Mesenchymal stem cell (in vitro differentiated cells and primary cell): ENCODE results near the gene ZNF688.
"Not testable (repeated sequence)": the region's sequence is repeated elsewhere in the genome, so short reads cannot be mapped to it uniquely, and the experiment has no call there.

Source experiments
- DNase-seq: peaks from one replicate; pipeline ENCODE4 v3.0.0-alpha.2; 2013
- H2AFZ ChIP-seq: one replicate; pipeline ENCODE4 v1.6.1; 2013; ENCODE audit warnings: low read depth, mild to moderate bottlenecking, control low read depth, inconsistent platforms, low read length, moderate library complexity
- H2AK5ac ChIP-seq: 2 replicates; pipeline ENCODE4 v1.6.1; 2013; ENCODE audit warnings: low read length, moderate library complexity, mild to moderate bottlenecking, inconsistent platforms; ENCODE audit not compliant: severe bottlenecking
- H2BK120ac ChIP-seq: one replicate; pipeline ENCODE4 v1.6.1; 2013; ENCODE audit warnings: low read depth, mild to moderate bottlenecking, inconsistent platforms, low read length, moderate library complexity
- H2BK12ac ChIP-seq, 2 experiments: one replicate each; pipeline ENCODE4 v1.6.1; 2013; ENCODE audit warnings: inconsistent platforms in 2 of 2, low read length in 2 of 2, mild to moderate bottlenecking in 2 of 2, moderate library complexity in 2 of 2, control low read depth in 1 of 2
- H2BK15ac ChIP-seq: one replicate; pipeline ENCODE4 v1.6.1; 2013; ENCODE audit warnings: mild to moderate bottlenecking, low read depth, inconsistent platforms; ENCODE audit not compliant: poor library complexity, severe bottlenecking
- H2BK5ac ChIP-seq: 2 replicates; pipeline ENCODE4 v1.6.1; 2013; ENCODE audit warnings: low read depth, mild to moderate bottlenecking, low read length, control low read depth, inconsistent platforms; ENCODE audit not compliant: poor library complexity, severe bottlenecking
- H3K14ac ChIP-seq, 2 experiments: one replicate each; pipeline ENCODE4 v1.6.1; 2013; ENCODE audit warnings: inconsistent platforms in 2 of 2, low read length in 2 of 2, control low read depth in 1 of 2, mild to moderate bottlenecking in 1 of 2, moderate library complexity in 1 of 2
- H3K18ac ChIP-seq, 2 experiments: one replicate each; pipeline ENCODE4 v1.6.1; 2013; ENCODE audit warnings: inconsistent platforms in 2 of 2, low read length in 2 of 2, control low read depth in 1 of 2, low read depth in 1 of 2, mild to moderate bottlenecking in 1 of 2
- H3K23ac ChIP-seq, 2 experiments: one replicate each; pipeline ENCODE4 v1.6.1; 2013; ENCODE audit warnings: inconsistent platforms in 2 of 2, low read length in 2 of 2, mild to moderate bottlenecking in 2 of 2, moderate library complexity in 2 of 2, control low read depth in 1 of 2
- H3K27ac ChIP-seq: 2 replicates; pipeline ENCODE4 v1.5.1; 2013; ENCODE audit warnings: mild to moderate bottlenecking, moderate library complexity, low read length, control low read depth, inconsistent platforms; ENCODE audit not compliant: poor library complexity, severe bottlenecking
- H3K27me3 ChIP-seq, 2 experiments: 2 replicates each; pipeline versions ENCODE4 v1.6.1 to v1.7.0; 2013; ENCODE audit warnings: low read length in 2 of 2, mild to moderate bottlenecking in 2 of 2, moderate library complexity in 2 of 2, control low read depth in 1 of 2, inconsistent platforms in 1 of 2; ENCODE audit not compliant: control insufficient read depth in 1 of 2, insufficient read depth in 1 of 2
- H3K36me3 ChIP-seq, 2 experiments: 2 replicates each; pipeline versions ENCODE4 v1.6.1 to v1.7.0; 2013; ENCODE audit warnings: low read length in 2 of 2, control low read depth in 1 of 2, inconsistent platforms in 1 of 2, low read depth in 1 of 2, mild to moderate bottlenecking in 1 of 2; ENCODE audit not compliant: insufficient read depth in 2 of 2, control insufficient read depth in 1 of 2
- H3K4ac ChIP-seq, 2 experiments: one replicate each; pipeline ENCODE4 v1.6.1; 2013; ENCODE audit warnings: inconsistent platforms in 2 of 2, low read length in 2 of 2, mild to moderate bottlenecking in 2 of 2, moderate library complexity in 2 of 2, control low read depth in 1 of 2, low read depth in 1 of 2
- H3K4me1 ChIP-seq: 2 replicates; pipeline ENCODE4 v1.6.1; 2013; ENCODE audit warnings: low read depth, low read length, control low read depth; ENCODE audit not compliant: control insufficient read depth, insufficient read depth
- H3K4me2 ChIP-seq: 2 replicates; pipeline ENCODE4 v1.6.1; 2013; ENCODE audit warnings: low read length, mild to moderate bottlenecking, inconsistent platforms; ENCODE audit not compliant: poor library complexity, severe bottlenecking
- H3K4me3 ChIP-seq, 2 experiments: 2 replicates each; pipeline versions ENCODE4 v1.5.1 to v1.7.0; 2013; ENCODE audit warnings: low read length in 2 of 2, mild to moderate bottlenecking in 2 of 2, control low read depth in 1 of 2, low read depth in 1 of 2; ENCODE audit not compliant: insufficient read depth in 1 of 2
- H3K79me1 ChIP-seq: replicated peaks from 2 replicates; pipeline ENCODE4 v1.6.1; 2013; ENCODE audit warnings: mild to moderate bottlenecking, control low read depth, low read length, inconsistent platforms; ENCODE audit not compliant: poor library complexity, severe bottlenecking
- H3K9ac ChIP-seq: 2 replicates; pipeline ENCODE4 v1.7.0; 2013; ENCODE audit warnings: mild to moderate bottlenecking, low read length, moderate library complexity
- H3K9me3 ChIP-seq: 2 replicates; pipeline ENCODE4 v1.7.0; 2013; ENCODE audit warnings: mild to moderate bottlenecking, low read length; ENCODE audit not compliant: control insufficient read depth
- H4K8ac ChIP-seq: one replicate; pipeline ENCODE4 v1.6.1; 2013; ENCODE audit warnings: inconsistent platforms, mild to moderate bottlenecking, low read length, moderate library complexity
- H4K91ac ChIP-seq: one replicate; pipeline ENCODE4 v1.6.1; 2013; ENCODE audit warnings: mild to moderate bottlenecking, low read length, inconsistent platforms
- WGBS: methylation state at CpG from one replicate; pipeline ENCODE4 v1.1.7; 2013; ENCODE audit warnings: mixed read lengths; 5-methylcytosine and 5-hydroxymethylcytosine counted together

Gene ZNF688

DNA sequence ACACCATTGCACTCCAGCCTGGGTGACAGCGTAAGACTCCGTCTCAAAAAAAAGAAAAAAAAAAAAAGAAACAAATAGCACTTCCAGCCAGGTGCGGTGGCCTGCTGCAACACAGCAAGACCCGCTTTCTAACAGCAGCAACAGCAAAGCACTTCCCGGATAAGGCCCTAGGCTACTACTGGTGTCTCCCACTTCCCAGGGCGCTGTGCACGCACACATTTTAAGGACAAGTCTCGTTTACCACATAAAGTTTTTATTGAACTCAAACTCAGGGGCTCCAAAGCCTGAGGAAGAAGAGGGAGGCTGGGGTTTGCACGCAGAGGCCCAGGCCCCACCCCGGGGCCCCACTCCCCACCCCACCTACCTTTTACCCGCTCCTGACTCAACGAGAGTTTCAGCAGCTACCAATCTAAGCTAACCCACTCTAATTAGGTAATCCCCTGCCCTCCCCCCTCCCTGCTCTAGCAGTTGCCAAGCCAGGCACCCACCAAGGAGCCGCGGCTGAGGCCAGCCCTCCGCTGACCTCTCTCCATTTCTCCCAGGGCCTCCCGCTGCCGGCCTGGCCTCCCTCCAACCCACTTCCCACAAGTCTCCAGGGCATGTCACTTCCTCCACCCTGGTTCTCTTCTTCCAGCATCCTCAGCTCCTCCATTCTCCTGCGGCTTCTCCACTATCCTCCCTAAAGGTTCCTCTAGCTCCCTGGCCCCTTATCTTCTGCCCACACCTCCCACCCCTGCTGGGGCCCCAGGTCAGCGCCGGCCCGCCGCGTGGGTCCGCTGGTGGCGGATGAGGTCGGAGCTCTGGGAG lies 47.5 kb downstream of the ZNF688 start:
- 94% methylated on average over 25 of the region's 26 CpGs for WGBS
- H3K4me2 ChIP-seq = no peak overlapping the region
- H2AFZ ChIP-seq = no peak overlapping the region
- no peak overlapping the region for H2BK120ac ChIP-seq
- no peak overlapping the region for H3K23ac ChIP-seq
- H3K27me3 ChIP-seq = peaks cover 0 to 9% of the 10 kb centered on the region in 2 experiments
- no peak overlapping the region for H2AK5ac ChIP-seq
- H3K27ac ChIP-seq = no peak overlapping the region
- no peak overlapping the region for H2BK12ac ChIP-seq
- H3K4me3 ChIP-seq = no peak overlapping the region
- no peak overlapping the region for H2BK15ac ChIP-seq
- no peak overlapping the region for H2BK5ac ChIP-seq
- no peak overlapping the region for H3K18ac ChIP-seq
- H3K4ac ChIP-seq = no peak overlapping the region
- DNase-seq = no peak
- H4K91ac ChIP-seq = no peak overlapping the region
- H3K79me1 ChIP-seq = peaks cover 12% of the 10 kb centered on the region
- H3K14ac ChIP-seq = no peak overlapping the region
- H3K9me3 ChIP-seq = no peaks in the 10 kb centered on the region
- H4K8ac ChIP-seq = no peak overlapping the region
- peaks cover 26% of the 10 kb centered on the region for H3K4me1 ChIP-seq
- H3K36me3 ChIP-seq = peaks cover 8 to 14% of the 10 kb centered on the region in 2 experiments
- no peak overlapping the region for H3K9ac ChIP-seq

- H3K4me3 ChIP-seq, H2BK12ac ChIP-seq, H2AFZ ChIP-seq, H2AK5ac ChIP-seq, H2BK15ac ChIP-seq, H4K91ac ChIP-seq, H3K4ac ChIP-seq, H3K27ac ChIP-seq, H3K4me2 ChIP-seq, H4K8ac ChIP-seq, DNase-seq, H3K9me3 ChIP-seq, H3K14ac ChIP-seq, H3K9ac ChIP-seq, H2BK120ac ChIP-seq, H3K18ac ChIP-seq, H2BK5ac ChIP-seq, H3K23ac ChIP-seq: not testable (repeated sequence)
- H3K79me1 ChIP-seq = peaks cover 10% of the 10 kb centered on the region
- 98% methylated on average over 10 of the region's 12 CpGs for WGBS
- peaks cover 0 to 15% of the 10 kb centered on the region in 2 experiments for H3K27me3 ChIP-seq
- H3K36me3 ChIP-seq = peaks cover 8 to 14% of the 10 kb centered on the region in 2 experiments
- H3K4me1 ChIP-seq = peaks cover 26% of the 10 kb centered on the region
Measured at GRCh38 chr16:30522702-30523463, 48.6 kb downstream of the ZNF688 start.

DNA sequence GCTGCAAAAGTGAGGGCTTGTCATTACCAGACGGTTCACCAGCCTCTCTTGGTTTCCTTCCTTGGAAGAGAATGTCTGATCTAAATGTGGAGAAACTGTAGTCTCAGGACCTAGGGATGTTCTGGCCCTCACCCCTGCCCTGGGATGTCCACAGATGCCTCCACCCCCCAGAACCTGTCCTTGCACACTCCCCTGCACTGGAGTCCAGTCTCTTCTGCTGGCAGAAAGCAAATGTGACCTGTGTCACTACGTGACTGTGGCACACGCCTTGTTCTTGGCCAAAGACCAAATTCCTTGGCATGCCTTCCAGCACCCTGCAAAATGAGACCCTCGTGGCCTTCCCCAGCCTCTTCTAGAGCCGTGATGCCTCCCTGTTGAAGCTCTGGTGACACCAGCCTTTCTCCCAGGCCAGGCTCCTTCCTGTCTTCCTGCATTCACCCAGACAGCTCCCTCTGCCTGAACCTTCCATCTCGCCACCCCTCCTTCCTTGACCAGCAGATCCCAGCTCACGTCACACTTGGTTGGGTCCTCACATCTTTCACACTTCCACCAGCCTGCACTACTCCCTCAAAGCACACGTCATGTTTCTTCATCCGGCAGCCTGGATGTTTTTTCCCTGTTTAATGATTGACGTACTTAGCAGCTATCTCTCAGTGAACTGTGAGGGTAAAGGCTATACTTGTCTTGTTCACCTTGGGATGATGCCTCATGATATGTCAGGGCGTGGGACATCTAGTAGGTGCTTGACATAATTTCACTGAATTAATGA lies 49.5 kb downstream of the ZNF688 start:
- Histone ChIP-seq H2BK15ac (no peak overlapping the region), H3K27ac (no peak overlapping the region), H3K4me1 (peaks cover 23% of the 10 kb centered on the region), H3K27me3 (peaks cover 0 to 21% of the 10 kb centered on the region in 2 experiments), H3K18ac (no peak overlapping the region), H3K14ac (no peak overlapping the region), H3K4me2 (no peak overlapping the region), H3K79me1 (peaks cover 10% of the 10 kb centered on the region), H2BK120ac (no peak overlapping the region), H2AFZ (no peak overlapping the region), H3K9me3 (no peaks in the 10 kb centered on the region), H3K23ac (no peak overlapping the region), H4K8ac (no peak overlapping the region), H2BK5ac (no peak overlapping the region), H2BK12ac (no peak overlapping the region), H3K4ac (no peak overlapping the region), H4K91ac (no peak overlapping the region), H3K36me3 (peaks cover 8 to 14% of the 10 kb centered on the region in 2 experiments), H3K4me3 (no peak overlapping the region), H2AK5ac (no peak overlapping the region), H3K9ac (no peak overlapping the region)
- DNase-seq = no peak
- WGBS = 79% methylated on average over 11 of the region's 11 CpGs
